Cerebellar cortex (tissue), 1 donor: ENCODE measurements around the gene POLA2.

Source experiments
- DNase-seq: peaks from one replicate; pipeline ENCODE4 v3.0.0-alpha.2; 2015; ENCODE audit warnings: low spot score

POLA2 gene

GRCh38 chr11:65307298-65308229 is 45.8 kb downstream of the POLA2 start:
- no peak for DNase-seq

- DNase-seq: no peak
These were observed 46.6 kb downstream of the POLA2 start for GRCh38 chr11:65308281-65308891.

- no peak for DNase-seq
These were observed 47.2 kb downstream of the POLA2 start for GRCh38 chr11:65309006-65309405.

GRCh38 chr11:65310215-65310614 is 48.5 kb downstream of the POLA2 start:
- DNase-seq: no peak

GRCh38 chr11:65310736-65311135 is 49.0 kb downstream of the POLA2 start:
- DNase-seq: no peak

GRCh38 chr11:65311170-65311678 is 49.5 kb downstream of the POLA2 start:
- DNase-seq: no peak

- DNase-seq: peak; percentile 70
These were observed 52.9 kb downstream of the POLA2 start, which contains the start of gene CDC42EP2 for GRCh38 chr11:65314501-65315203. Gene CDC42EP2 (plus strand): TSS chr11:65314866. CDS start chr11:65320899, 6,033 bp downstream.

- peak; percentile 71 for DNase-seq
These were observed 53.6 kb downstream of the POLA2 start for GRCh38 chr11:65315204-65315865.

GRCh38 chr11:65315866-65316226 is 54.1 kb downstream of the POLA2 start:
- no peak for DNase-seq

GRCh38 chr11:65316227-65317024 is 54.7 kb downstream of the POLA2 start:
- no peak for DNase-seq

- DNase-seq: no peak
These were observed 55.4 kb downstream of the POLA2 start for GRCh38 chr11:65317025-65317786.

GRCh38 chr11:65320386-65321075 is 58.8 kb downstream of the POLA2 start:
- DNase-seq: no peak

GRCh38 chr11:65321076-65321475 is 59.3 kb downstream of the POLA2 start:
- DNase-seq: no peak

GRCh38 chr11:65321828-65322485 is 60.2 kb downstream of the POLA2 start:
- no peak for DNase-seq

- DNase-seq: no peak
These were observed 62.1 kb downstream of the POLA2 start for GRCh38 chr11:65323813-65324212.

GRCh38 chr11:65325435-65325834 is 63.7 kb downstream of the POLA2 start:
- DNase-seq: no peak

- DNase-seq: no peak
These were observed 65.3 kb downstream of the POLA2 start for GRCh38 chr11:65327021-65327420.

- DNase-seq: no peak
These were observed 67.7 kb downstream of the POLA2 start for GRCh38 chr11:65329478-65329877.

- DNase-seq: peak; percentile 94
These were observed 68.2 kb downstream of the POLA2 start for GRCh38 chr11:65329944-65330403.
